Neural cell (in vitro differentiated cells): ENCODE results near the gene ACAD10.
"Not testable (repeated sequence)": the region's sequence is repeated elsewhere in the genome, so short reads cannot be mapped to it uniquely, and the experiment has no call there.

Experiments
- CTCF ChIP-seq: fragments of 450-650 bp; IDR thresholded peaks from 2 replicates; pipeline ENCODE4 v1.5.1; 2014; ENCODE audit warnings: antibody characterized with exemption, mild to moderate bottlenecking, moderate library complexity; ENCODE audit not compliant: poor library complexity, severe bottlenecking
- EZH2 ChIP-seq: fragments of 200-600, 300-800 bp; shearing (Covaris generic), sonication (generic); IDR thresholded peaks from 2 replicates; pipeline ENCODE4 v1.6.1; 2014; ENCODE audit warnings: antibody characterized with exemption, low read length, borderline replicate concordance, mild to moderate bottlenecking; ENCODE audit not compliant: insufficient read depth, poor library complexity, severe bottlenecking
- REST ChIP-seq: IDR thresholded peaks from 2 replicates; pipeline ENCODE4 v1.6.1; 2012; ENCODE audit warnings: borderline replicate concordance
- SMC3 ChIP-seq: fragments of 450-650 bp; conservative IDR thresholded peaks from 2 replicates; pipeline ENCODE4 v1.6.1; 2014; ENCODE audit warnings: antibody characterized with exemption, mild to moderate bottlenecking, moderate library complexity; ENCODE audit not compliant: poor library complexity

- not testable (repeated sequence) for TF ChIP-seq SMC3, EZH2, REST, CTCF
Observed at GRCh38 chr12:111652530-111652929, 33.3 kb upstream of the ACAD10 start.
